ENCODE measurements around the gene PDE4D.

DNA sequence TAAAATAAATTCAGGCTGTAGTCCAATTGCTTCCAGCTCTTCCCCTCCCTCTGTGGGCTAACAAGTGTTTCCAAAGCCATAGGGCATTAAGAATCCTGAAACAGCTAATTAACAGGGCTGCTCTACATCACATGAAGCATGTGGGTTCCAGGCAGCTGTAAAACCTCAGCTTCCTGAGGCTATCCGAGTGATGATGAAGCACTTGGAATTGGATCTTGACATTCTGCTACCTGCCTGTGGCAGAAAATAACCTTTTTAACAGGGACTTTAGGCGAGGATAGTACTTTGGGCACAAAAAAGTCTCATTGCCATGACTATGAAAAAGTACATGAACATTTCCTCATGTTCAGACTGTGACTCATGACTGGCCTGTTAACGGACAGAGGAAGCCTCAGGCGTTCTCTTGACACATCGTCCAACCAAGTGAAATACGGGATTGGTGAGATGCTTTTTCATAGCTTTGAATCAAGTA is 107.2 kb downstream of the PDE4D start:
- TF ChIP-seq, protein P1, sequence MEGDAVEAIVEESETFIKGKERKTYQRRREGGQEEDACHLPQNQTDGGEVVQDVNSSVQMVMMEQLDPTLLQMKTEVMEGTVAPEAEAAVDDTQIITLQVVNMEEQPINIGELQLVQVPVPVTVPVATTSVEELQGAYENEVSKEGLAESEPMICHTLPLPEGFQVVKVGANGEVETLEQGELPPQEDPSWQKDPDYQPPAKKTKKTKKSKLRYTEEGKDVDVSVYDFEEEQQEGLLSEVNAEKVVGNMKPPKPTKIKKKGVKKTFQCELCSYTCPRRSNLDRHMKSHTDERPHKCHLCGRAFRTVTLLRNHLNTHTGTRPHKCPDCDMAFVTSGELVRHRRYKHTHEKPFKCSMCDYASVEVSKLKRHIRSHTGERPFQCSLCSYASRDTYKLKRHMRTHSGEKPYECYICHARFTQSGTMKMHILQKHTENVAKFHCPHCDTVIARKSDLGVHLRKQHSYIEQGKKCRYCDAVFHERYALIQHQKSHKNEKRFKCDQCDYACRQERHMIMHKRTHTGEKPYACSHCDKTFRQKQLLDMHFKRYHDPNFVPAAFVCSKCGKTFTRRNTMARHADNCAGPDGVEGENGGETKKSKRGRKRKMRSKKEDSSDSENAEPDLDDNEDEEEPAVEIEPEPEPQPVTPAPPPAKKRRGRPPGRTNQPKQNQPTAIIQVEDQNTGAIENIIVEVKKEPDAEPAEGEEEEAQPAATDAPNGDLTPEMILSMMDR (IDR thresholded peaks at IDR 0.05): no peak
- TF ChIP-seq POLR2A (IDR thresholded peaks at IDR 0.05): no peak

All from right lobe of liver (tissue), 4 donors.